ENCODE data around the gene RAB33A.

RAB33A gene

GRCh38 chrX:130145123-130145522 lies 26.6 kb upstream of the RAB33A start:
- H3K4me2 ChIP-seq, result no peak overlapping the region
- H3K4me1 ChIP-seq (ENCODE audit: low read depth, poor library complexity, severe bottlenecking), result no peaks in the 10 kb centered on the region
- H3K9ac ChIP-seq, result no peak overlapping the region
- no peaks in the 10 kb centered on the region for H4K20me1 ChIP-seq (ENCODE audit: insufficient read depth)
- no peaks in the 10 kb centered on the region for H3K36me3 ChIP-seq (ENCODE audit: insufficient read depth)
- no peak for TF ChIP-seq CTCF (conservative IDR thresholded peaks at IDR 0.05; ENCODE audit: low read depth, low read length)
- no peaks in the 10 kb centered on the region for H3K79me2 ChIP-seq (ENCODE audit: insufficient read depth, low read depth)
- H3K27me3 ChIP-seq (ENCODE audit: insufficient read depth, low read depth), result no peaks in the 10 kb centered on the region
- no peak overlapping the region for H3K27ac ChIP-seq
- no peak overlapping the region for H2AFZ ChIP-seq (ENCODE audit: low read depth)
- no peak overlapping the region for H3K4me3 ChIP-seq (IDR thresholded peaks at IDR 0.05; ENCODE audit: insufficient read depth, low read depth, low read length)

GRCh38 chrX:130147631-130148030 lies 24.1 kb upstream of the RAB33A start:
- Histone ChIP-seq H3K36me3 (ENCODE audit: insufficient read depth) (no peaks in the 10 kb centered on the region), H3K9ac (no peak overlapping the region), H3K4me1 (ENCODE audit: low read depth, poor library complexity, severe bottlenecking) (no peaks in the 10 kb centered on the region), H3K4me3 (IDR thresholded peaks at IDR 0.05; ENCODE audit: insufficient read depth, low read depth, low read length) (no peak overlapping the region), H3K79me2 (ENCODE audit: insufficient read depth, low read depth) (no peaks in the 10 kb centered on the region), H4K20me1 (ENCODE audit: insufficient read depth) (no peaks in the 10 kb centered on the region), H3K27me3 (ENCODE audit: insufficient read depth, low read depth) (no peaks in the 10 kb centered on the region), H2AFZ (ENCODE audit: low read depth) (no peak overlapping the region), H3K27ac (no peak overlapping the region), H3K4me2 (no peak overlapping the region)
- TF ChIP-seq CTCF (conservative IDR thresholded peaks at IDR 0.05; ENCODE audit: low read depth, low read length), result no peak

GRCh38 chrX:130155564-130155963 lies 16.2 kb upstream of the RAB33A start:
- no peak overlapping the region for H3K27ac ChIP-seq
- no peak for TF ChIP-seq CTCF (conservative IDR thresholded peaks at IDR 0.05; ENCODE audit: low read depth, low read length)
- peaks cover 19% of the 10 kb centered on the region for H3K79me2 ChIP-seq (ENCODE audit: insufficient read depth, low read depth)
- H3K9ac ChIP-seq, result no peak overlapping the region
- H3K4me3 ChIP-seq (IDR thresholded peaks at IDR 0.05; ENCODE audit: insufficient read depth, low read depth, low read length), result no peak overlapping the region
- H2AFZ ChIP-seq (ENCODE audit: low read depth), result no peak overlapping the region
- no peaks in the 10 kb centered on the region for H3K27me3 ChIP-seq (ENCODE audit: insufficient read depth, low read depth)
- no peaks in the 10 kb centered on the region for H3K36me3 ChIP-seq (ENCODE audit: insufficient read depth)
- H3K4me1 ChIP-seq (ENCODE audit: low read depth, poor library complexity, severe bottlenecking), result peaks cover 17% of the 10 kb centered on the region
- H3K4me2 ChIP-seq, result no peak overlapping the region
- no peaks in the 10 kb centered on the region for H4K20me1 ChIP-seq (ENCODE audit: insufficient read depth)

- peaks cover 40% of the 10 kb centered on the region for H3K79me2 ChIP-seq (ENCODE audit: insufficient read depth, low read depth)
- no peak overlapping the region for H2AFZ ChIP-seq (ENCODE audit: low read depth)
- no peak overlapping the region for H3K27ac ChIP-seq
- H3K36me3 ChIP-seq (ENCODE audit: insufficient read depth), result no peaks in the 10 kb centered on the region
- no peak overlapping the region for H3K4me3 ChIP-seq (IDR thresholded peaks at IDR 0.05; ENCODE audit: insufficient read depth, low read depth, low read length)
- no peak overlapping the region for H3K9ac ChIP-seq
- no peak overlapping the region for H3K4me2 ChIP-seq
- no peaks in the 10 kb centered on the region for H3K27me3 ChIP-seq (ENCODE audit: insufficient read depth, low read depth)
- no peaks in the 10 kb centered on the region for H4K20me1 ChIP-seq (ENCODE audit: insufficient read depth)
- TF ChIP-seq CTCF (conservative IDR thresholded peaks at IDR 0.05; ENCODE audit: low read depth, low read length), result no peak
- peaks cover 29% of the 10 kb centered on the region for H3K4me1 ChIP-seq (ENCODE audit: low read depth, poor library complexity, severe bottlenecking)
These were observed 13.5 kb upstream of the RAB33A start for GRCh38 chrX:130158311-130158710.
